D721Med (cell line): ENCODE measurements around the gene SGPP1.

Experiments used
- DNase-seq: peaks from one replicate; pipeline ENCODE4 v3.0.0; 2011; ENCODE audit warnings: low spot score; ENCODE audit not compliant: insufficient read length
- FAIRE-seq: peaks from 2 replicates; lab custom pipeline; 2011; peaks lifted over from hg19 to GRCh38; lab: Jason Lieb, UNC
- TF ChIP-seq, protein P1 (sequence below): IDR thresholded peaks from 2 replicates; pipeline ENCODE4 v1.5.1; 2012; ENCODE audit warnings: mild to moderate bottlenecking, control low read depth; ENCODE audit not compliant: insufficient read depth; ENCODE audit errors: missing control alignments

The SGPP1 gene

DNA sequence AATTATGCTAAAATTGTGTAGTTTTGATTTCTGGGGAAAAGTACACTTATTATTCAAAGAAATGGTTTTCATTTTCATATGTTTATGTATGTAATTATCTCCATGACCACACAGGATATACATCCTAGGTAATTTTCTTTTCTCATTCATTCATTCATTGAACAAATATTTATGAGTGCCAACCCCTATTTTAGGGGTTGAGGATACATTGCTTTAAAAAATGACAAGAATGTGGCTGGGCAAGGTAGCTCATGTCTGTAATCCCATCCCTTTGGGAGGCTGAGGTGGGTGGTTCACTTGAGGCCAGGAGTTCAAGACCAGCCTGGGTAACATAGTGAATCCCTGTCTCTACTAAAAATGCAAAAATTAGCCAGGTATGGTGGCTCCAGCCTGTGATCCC is 40.9 kb downstream of the SGPP1 start:
- TF ChIP-seq, protein P1, sequence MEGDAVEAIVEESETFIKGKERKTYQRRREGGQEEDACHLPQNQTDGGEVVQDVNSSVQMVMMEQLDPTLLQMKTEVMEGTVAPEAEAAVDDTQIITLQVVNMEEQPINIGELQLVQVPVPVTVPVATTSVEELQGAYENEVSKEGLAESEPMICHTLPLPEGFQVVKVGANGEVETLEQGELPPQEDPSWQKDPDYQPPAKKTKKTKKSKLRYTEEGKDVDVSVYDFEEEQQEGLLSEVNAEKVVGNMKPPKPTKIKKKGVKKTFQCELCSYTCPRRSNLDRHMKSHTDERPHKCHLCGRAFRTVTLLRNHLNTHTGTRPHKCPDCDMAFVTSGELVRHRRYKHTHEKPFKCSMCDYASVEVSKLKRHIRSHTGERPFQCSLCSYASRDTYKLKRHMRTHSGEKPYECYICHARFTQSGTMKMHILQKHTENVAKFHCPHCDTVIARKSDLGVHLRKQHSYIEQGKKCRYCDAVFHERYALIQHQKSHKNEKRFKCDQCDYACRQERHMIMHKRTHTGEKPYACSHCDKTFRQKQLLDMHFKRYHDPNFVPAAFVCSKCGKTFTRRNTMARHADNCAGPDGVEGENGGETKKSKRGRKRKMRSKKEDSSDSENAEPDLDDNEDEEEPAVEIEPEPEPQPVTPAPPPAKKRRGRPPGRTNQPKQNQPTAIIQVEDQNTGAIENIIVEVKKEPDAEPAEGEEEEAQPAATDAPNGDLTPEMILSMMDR: no peak
- FAIRE-seq (no peak), DNase-seq (no peak)

DNA sequence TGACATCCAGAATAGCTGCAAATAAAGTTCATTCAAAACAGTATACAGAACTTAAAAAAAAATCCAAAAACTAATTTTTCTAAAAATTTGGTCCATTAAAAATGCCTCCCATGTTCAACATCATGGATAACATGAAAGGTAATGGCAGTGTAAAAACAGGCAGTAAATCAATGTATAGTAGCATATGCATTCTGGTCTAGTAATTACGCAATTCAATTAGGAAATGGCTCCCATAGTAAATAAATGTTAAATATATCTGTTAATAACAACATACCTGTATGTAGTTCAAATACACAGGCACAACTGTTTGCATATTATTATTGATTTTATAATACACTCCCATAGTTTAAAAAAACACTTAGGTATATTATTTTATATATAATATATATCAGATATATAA is 42.5 kb downstream of the SGPP1 start:
- FAIRE-seq: no peak
- TF ChIP-seq, protein P1: no peak

DNA sequence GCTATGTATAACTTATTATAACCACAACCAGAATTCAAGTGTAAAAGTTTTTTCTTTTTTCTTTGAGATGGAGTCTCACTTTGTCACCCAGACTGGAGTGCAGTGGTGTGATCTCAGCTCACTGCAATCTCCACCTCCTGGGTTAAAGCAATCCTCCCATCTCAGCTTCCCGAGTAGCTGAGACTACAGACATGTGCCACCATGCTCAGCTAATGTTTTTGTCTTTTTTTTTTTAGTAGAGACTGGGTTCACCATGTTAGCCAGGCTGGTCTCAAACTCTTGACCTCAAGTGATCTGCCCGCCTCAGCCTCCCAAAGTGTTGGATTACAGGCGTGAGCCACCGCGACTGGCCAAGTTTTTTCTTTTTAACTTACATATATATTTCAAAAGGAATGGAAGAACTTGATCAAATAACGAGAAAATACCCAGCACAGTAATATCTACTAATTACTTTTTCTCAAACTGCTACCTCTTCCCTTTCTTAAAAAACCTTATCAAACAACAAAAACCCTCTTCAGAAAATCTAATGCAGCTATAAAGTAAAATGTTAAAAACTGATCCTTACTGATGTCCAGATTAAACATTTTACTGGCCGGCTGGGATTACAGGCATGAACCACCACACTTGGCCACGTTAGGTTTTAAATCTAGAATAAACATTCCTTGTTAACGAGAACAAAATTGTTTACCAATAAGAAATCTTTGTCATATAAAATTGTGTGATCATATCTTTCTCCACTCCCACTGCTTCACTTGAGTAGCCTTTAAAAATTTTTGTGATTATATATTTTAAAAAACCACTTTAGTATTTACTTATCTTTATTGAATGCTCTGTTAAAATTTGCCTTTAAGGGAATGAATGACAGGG is 44.9 kb downstream of the SGPP1 start:
- TF ChIP-seq, protein P1: no peak
- DNase-seq (no peak), FAIRE-seq (no peak)

More for the DNA sequence above, 42.5 kb downstream of the SGPP1 start:
- no peak for DNase-seq

DNA sequence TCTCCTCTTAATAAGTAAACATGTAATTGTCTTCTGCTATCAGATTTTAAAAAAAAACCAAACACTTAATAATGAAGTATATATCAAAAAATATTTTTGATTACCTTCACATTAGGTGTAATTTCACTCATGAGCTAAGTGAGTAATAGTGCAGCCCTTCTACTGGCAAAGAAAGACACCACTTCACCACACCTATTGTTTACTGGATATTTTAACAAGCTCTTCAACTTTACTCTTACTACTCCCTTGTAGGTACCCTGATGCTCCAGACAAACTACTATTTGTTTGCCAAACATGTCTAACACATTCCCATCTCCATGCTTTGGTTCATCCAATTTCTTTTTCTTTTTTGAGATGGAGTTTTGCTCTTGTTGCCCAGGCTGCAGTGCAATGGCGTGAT is 49.3 kb downstream of the SGPP1 start:
- DNase-seq (no peak), FAIRE-seq (no peak)
- TF ChIP-seq, protein P1: no peak

DNA sequence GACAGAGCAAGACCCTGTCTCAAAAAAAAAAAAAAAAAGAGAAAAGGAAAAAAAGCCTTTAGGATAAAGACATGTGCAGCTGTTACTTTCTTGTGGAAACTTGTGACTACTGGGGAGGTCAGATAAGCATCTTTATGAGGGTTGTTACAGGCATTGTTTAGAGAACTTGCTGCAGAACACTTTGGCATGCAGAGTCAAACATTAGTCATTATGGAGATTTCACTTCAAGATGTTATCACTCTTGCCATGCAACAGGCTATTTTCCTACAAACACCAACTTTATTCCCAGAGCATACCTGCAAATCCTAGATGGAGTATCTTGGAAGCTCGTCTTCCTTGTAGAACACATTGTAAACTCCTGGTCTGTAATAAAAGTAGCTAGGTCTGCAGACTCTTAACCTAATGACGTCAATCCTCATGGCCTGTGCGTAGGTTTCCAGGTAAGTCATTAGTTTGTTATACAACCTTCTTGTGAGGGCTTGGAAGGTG is 49.9 kb downstream of the SGPP1 start:
- no peak for FAIRE-seq

DNA sequence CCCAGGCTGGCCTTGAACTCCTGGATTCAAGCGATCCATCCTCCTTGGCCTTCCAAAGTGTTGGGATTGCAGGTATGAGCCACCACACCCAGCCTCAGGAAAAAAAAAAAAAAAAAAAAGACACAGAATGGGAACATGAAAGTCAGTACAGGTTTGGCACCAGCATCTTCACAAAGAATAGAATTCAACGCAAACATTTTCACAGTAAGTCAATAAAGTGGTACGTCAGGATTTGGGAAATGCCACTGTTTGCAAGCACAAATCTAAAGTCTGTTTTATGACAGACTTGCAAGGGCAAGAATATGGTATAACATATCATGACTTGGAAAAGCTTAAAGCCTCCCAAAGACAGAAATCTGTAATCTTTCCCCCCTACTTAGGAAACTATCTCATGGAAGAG is 51.2 kb downstream of the SGPP1 start:
- TF ChIP-seq, protein P1: no peak
- FAIRE-seq (no peak), DNase-seq (no peak)

More for the DNA sequence above, 49.9 kb downstream of the SGPP1 start:
- TF ChIP-seq, protein P1: no peak
- no peak for DNase-seq
